Stimulated activated CD8-positive, alpha-beta memory T cell treated with anti-CD3 and anti-CD28 coated beads, Interleukin-4, amount 100 ng/mL, for 48 hours (primary cell): Measurements from ENCODE around the gene CA10.
A peak's percentile ranks its signal among the peaks of the same experiment; 100 is the strongest.

Experiments
- DNase-seq: peaks from one replicate; pipeline ENCODE4 v3.0.0-alpha.2; 2020

The CA10 gene

DNA sequence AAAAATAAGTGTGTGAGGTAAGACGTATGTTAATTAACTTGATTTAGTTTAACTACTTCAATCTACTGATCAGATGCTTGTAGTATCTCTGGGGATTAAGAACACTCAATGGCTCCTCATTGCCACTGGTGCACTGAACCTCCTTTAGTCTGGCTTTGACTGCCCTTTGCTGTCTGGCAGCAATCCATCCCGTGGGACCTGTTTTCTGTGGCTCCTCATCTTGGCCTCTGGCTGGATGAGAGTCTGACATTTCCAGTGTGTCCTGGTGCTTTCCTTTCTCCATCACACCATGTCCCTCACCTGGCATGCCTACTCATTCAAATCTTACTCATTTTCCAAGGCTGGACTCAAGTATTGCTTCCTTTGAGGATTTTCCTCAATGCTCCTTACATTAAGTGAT is 212.2 kb downstream of the CA10 start:
- no peak for DNase-seq

- no peak for DNase-seq
Observed at GRCh38 chr17:51941272-51941671, 217.2 kb downstream of the CA10 start.

DNA sequence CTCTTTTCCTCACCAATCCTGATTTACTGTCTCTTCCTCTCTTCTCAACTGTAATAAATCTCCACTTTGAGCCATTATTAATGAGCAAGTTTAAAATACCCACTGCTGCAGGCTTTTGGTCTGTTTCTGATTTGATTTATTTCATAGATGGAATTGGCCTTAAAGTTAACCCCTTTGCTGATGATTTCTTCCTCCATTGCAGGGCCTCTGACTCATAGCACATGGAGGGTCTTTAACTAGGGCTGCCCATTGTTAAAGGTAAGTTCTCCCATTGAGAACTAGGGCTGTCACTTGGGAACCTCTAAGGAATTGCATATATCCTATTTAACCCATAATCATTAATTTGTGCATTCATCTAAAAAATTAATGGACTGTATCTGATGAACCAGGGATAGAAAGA is 221.2 kb downstream of the CA10 start:
- no peak for DNase-seq

- DNase-seq: no peak
Observed at GRCh38 chr17:51935477-51935876, 223.0 kb downstream of the CA10 start.

DNA sequence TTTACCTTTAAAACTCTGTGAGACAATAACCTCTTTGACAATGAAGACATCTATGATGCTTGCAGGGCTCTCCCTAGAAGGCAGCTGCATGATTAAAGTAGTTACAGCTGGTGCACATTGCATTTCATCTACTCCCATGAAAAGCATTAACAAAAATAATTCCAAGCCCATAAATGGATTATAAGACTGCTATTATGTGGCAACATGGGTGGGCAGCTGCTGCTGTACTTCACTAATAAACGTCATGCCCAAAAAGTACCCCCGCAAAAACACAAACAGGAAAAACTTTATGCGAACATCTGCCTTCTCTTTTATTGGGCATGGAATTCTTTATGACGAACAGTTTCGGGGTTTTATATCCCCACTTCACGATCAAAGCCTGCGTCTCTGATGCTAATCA is 224.9 kb downstream of the CA10 start:
- no peak for DNase-seq

DNA sequence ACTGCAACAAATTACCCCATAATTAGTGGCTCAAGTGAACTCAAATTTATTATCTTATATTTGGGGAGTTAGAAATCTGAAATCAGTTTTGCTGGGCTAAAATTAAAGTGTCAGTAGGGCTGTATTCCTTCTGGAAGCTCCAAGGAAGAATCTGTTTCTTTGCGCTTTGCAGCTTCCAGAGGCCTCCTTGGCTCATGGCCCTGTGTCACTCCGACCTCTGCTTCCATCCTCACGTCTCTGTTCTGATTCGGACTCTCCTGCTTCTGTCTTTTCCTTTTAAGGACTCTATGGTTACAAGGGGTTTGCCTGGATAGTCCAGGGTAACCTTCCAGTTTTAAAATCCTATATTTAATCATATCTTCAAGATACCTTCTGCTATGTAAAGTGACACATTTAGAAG is 232.1 kb downstream of the CA10 start:
- no peak for DNase-seq

DNA sequence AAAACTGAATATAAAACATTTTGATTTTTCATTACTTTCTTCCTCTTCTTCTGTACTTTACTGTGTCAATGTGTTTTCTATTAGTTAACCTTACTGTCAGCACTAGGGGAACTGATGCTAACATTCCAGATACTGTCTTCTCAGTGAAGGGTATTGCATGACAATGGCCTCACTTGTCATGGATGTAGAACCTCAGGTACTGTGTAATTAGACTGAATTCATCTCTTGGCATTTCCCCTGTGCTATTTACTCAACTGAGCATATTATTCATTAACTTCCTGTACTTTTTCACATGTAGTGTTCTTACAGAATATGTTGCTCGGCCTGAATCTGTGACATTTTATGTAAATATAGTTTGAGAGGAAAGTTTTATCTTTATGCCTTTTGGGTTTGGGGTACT is 237.0 kb downstream of the CA10 start:
- DNase-seq: no peak

DNA sequence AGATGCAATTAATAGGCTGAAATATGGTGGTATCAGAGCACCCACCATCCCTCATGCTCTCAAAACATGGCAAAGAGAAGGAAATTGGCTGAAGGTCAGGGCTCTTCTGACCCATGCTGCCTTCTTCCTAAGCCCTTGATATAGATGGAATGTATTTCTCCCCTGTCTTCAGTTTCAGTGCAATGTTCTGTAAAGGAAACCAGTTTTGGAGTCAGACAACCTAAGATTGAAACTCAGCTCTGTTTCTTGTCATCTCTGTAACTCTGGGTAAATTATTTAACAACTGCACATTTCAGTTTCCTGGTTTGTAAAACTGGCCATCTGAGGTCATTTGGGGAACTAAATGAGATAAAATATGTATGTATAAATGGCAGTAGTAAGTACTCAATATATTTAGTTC is 243.9 kb downstream of the CA10 start:
- no peak for DNase-seq

- no peak for DNase-seq
Observed at GRCh38 chr17:51913491-51914205, 244.9 kb downstream of the CA10 start.

DNA sequence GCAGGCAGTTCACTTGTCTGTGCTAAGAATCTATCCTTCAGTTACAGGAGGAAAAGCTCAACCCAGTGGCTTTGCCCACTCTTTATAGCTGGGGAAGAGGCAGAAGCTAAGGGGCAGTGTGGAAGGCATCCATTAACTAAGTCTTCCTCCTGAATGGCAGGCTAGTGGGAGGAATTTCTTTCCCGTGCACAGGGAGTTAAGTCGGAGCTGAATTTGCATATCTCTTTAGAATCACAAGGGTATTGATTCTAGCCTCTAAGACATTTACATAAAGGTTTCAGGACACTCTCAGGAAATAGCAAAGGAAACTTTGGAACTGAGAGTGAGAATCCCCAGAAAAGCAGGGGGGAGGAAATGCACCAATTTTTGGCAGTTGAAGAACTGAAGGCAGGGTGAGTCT is 245.6 kb downstream of the CA10 start:
- no peak for DNase-seq

- DNase-seq: no peak
Observed at GRCh38 chr17:51911237-51911636, 247.3 kb downstream of the CA10 start.

DNA sequence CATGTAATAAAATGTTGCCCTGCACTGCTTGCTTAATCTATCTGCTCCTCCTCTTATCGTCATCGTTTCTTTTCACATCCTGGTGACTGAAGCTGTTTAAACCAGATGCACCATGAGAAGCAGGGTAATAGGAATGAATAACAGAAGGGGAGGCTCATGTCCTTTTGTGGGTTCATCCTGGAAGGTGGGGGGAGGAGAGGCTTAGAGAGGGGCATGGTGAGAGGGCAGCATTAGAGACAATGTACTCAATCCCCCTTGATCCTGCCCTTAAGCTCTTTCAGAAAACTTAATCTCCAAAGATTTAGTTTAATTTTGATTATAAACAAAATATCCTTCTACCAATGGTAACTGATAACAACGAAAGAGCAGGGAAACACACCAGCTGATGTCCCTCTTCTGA is 248.5 kb downstream of the CA10 start:
- DNase-seq: no peak

DNA sequence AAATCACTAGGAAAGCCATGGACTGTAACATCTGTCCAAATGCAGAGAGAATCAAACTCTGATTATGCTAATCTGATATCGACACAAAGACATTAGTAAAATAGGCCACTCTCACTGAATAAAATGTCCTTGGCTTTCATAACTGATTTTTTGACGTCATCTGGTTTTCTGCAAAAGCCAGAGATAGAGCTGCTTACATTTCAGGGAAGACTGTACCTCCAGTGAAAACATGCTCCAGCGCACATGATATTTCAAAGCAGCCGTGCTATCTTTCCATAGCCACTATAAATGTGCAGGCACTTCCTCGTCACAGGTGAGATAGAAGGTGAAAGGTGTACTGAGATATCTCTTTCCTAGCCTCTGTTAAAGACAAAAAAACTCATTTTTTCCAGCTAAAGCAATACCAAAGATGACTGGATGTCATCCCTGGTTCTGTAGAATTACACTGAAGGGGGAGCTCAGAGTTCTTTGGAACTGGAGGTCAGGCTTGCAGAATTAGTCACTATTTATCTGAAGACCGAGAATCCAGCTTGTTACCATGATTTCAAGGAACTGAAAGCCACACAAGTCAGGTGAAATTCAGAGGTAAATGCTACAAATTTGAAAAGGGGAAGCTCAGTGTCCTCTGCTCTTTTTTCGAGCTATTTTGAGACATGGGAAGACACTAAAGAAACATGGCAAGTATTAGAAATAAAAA is 249.5 kb downstream of the CA10 start:
- no peak for DNase-seq

DNA sequence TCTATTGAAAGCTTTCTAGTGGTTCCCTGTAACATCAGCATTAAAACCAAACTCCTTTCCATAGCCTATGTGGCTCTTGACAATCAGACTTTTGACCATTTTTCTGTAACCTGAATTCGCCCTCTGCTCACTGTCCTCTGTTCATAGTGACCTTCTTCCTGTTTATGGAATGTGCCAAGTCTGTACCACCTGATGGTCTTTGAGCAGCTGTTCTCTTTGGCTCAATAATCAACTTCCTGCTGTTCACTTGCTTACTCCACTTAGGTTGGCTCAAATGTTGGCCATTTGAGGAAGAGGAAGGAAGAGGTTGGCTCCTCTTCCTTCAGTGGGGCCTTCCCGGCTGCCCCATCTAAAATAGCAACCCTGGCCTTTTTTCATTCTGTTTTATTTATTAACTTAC is 251.5 kb downstream of the CA10 start:
- DNase-seq: no peak

DNA sequence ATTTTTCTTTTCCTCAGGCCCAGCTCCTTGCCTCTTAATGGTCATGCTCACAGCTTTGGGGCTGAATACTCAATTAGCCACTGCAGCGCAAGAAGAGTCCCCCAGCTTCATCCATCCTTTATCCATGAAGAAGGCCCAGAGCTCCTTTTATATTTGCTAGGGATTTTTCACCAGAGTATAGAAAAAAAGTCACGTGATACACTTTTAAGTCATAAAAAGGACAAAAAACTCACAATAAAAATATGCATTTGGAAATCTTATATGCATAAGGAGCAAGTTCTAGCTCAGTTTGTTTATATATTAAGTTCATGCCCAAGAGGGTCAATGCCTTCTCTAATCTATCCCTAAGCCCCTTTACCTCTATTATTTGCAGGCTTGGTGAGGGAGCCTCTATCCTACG is 254.1 kb downstream of the CA10 start:
- DNase-seq: no peak

GRCh38 chr17:51901242-51901641 is 257.3 kb downstream of the CA10 start:
- DNase-seq: no peak

DNA sequence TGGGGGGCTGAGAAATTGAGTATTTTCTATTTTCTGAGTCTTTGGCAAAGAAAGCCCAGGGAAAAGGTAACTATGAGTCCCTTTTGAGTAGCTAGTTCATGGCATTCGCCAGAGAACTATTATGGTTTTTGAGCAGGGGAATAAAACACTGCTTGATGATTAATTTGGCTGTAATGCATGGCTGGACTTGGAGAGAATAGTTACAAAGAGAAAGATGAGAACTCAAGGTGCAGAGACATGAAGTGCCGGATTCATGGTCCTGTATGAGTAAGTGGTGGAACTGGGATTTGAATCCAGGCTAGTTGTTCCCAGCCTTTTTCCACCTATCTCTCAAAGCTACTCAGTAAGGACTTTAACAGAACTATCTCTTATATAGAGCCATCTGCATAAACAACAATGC is 266.6 kb downstream of the CA10 start:
- no peak for DNase-seq

DNA sequence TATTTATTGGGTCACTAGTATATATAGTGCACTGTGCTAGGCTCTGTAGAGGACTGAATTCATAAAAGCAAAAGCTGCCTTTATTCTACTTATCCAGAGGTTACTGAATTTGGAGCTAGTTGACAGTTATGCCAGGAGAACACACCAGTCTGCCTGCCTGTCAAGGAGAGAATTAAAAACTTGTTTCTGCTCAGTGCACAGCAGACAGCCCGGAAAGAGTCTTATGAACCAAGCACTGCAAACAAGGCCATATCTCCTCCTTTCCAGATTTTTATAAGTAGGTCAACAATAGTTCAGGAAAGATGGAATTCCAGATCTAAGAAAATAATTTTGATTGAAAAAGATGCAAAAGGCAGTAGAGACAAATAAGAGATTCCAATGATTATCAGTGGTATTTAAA is 267.8 kb downstream of the CA10 start:
- no peak for DNase-seq

DNA sequence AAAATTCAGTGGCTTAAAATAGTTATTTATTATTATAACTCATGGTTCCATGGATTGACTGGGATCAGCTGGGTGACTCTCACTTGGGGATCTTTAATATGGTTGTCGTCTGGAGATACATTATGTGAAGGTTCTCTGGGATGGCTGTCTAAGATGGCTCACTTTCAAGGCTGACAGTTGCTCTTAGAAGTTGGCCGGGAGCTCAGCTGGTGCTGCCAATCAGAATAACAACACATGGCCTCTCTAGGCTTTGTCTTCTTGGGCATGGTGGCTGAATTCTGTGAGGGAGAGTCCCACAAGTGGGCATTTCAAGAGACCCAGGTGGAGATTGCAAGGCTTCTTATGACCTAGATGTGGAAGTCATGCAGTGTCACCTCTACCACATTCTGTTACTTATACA is 269.7 kb downstream of the CA10 start:
- no peak for DNase-seq

DNA sequence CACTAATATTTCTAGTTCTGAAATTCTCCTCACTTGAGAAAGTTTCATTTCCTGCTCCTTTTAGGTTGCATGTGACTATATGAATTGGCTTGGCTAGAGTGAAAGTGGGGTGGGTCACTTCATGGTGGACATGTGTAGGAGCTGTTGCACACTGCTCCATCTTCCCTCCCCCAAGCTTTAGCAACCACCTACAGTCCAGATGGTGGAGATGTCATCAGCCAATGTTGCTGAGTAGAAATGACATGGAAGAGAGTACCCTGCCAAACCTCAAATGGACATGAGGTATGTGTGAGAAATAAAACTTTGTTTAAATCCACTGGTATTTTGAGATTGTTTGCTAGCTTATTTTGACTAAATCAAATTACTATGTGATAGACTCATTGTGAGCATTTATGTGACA is 281.5 kb downstream of the CA10 start:
- DNase-seq: no peak

DNA sequence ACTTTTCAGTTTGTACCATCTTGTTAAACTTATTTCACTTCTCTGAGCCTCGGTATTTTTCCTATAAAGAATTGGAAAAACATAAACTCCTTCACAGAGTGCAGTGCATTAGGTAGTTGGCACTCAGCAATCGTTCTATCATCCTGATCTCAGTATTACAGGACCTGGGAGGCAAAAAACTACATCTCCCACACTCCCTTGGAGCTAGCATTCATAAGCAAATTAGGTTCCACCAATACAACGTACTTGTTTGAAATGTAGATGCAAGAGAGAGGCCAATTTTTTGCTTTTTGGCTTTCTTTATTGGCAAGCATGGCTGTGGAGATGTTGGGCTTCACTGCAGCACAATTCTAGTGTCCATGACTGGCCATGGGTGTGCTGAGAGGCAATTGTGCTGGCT is 285.2 kb downstream of the CA10 start:
- DNase-seq: no peak

GRCh38 chr17:51869387-51869786 is 289.1 kb downstream of the CA10 start:
- peak; percentile 32 for DNase-seq

GRCh38 chr17:51860954-51861561 is 297.5 kb downstream of the CA10 start:
- peak; percentile 39 for DNase-seq

GRCh38 chr17:51857052-51857597 is 301.4 kb downstream of the CA10 start:
- DNase-seq: no peak
